SK-N-SH (cell line): ENCODE data around the gene NTHL1. TPM values are rescaled to one million over a fixed set of nuclear protein-coding genes. Genes with fewer than 3 reads are reported as not detected.

ENCODE experiments used
- CTCF ChIA-PET: fragments of 300-600, 350-600 bp; formaldehyde crosslinking; extraction: SDS; loops from one replicate; lab custom pipeline; 2021; lab: Yijun Ruan, JAX
- POLR2A ChIA-PET: fragments of 350-600 bp; sonication (Branson Sonifier 250); formaldehyde crosslinking; extraction: SDS; loops from one replicate; lab custom pipeline; 2020; ENCODE audit warnings: antibody characterized with exemption, inconsistent platforms; lab: Yijun Ruan, JAX
- DNase-seq: peaks from one replicate; pipeline ENCODE4 v3.0.0; 2012
- H2AFZ ChIP-seq: fragments of 200-600 bp; sonication (generic); 2 replicates; pipeline ENCODE4 v1.8.1; 2016; ENCODE audit warnings: antibody characterized with exemption, mild to moderate bottlenecking, low read depth
- H3F3A ChIP-seq: fragments of 200-600 bp; sonication (generic); replicated peaks from 2 replicates; pipeline ENCODE3; 2016; ENCODE audit warnings: antibody characterized with exemption, mild to moderate bottlenecking; ENCODE audit not compliant: insufficient read depth
- H3K27ac ChIP-seq, 2 experiments: fragments of 200-500 bp in 1 of 2; fragments of 200-600 bp in 1 of 2; sonication (Bioruptor generic) in 1 of 2; sonication (generic), shearing (Covaris generic) in 1 of 2; 2 replicates each; pipeline versions ENCODE4 v1.5.1 to v1.6.1; 2014 to 2016; ENCODE audit warnings: low read depth in 2 of 2, inconsistent platforms in 1 of 2, low read length in 1 of 2, mild to moderate bottlenecking in 1 of 2, mixed read lengths in 1 of 2
- H3K27me3 ChIP-seq: fragments of 200-600 bp; sonication (generic), shearing (Covaris generic); 2 replicates; pipeline ENCODE4 v1.6.1; 2016; ENCODE audit warnings: mixed run types; ENCODE audit not compliant: insufficient read depth
- H3K36me3 ChIP-seq, 2 experiments: fragments of 200-500 bp in 1 of 2; fragments of 200-600 bp in 1 of 2; sonication (Bioruptor generic) in 1 of 2; sonication (generic) in 1 of 2; replicated peaks in 1 of 2; 2 replicates each; pipeline versions ENCODE3 to v1.5.1; 2014 to 2016; ENCODE audit warnings: low read length in 1 of 2, mild to moderate bottlenecking in 1 of 2; ENCODE audit not compliant: insufficient read depth in 2 of 2, control insufficient read depth in 1 of 2
- H3K4me1 ChIP-seq, 2 experiments: fragments of 200-500 bp in 1 of 2; fragments of 200-600 bp in 1 of 2; sonication (Bioruptor generic) in 1 of 2; sonication (generic), shearing (Covaris generic) in 1 of 2; 2 replicates each; pipeline versions ENCODE4 v1.5.1 to v1.6.1; 2014 to 2016; ENCODE audit warnings: low read depth in 1 of 2, low read length in 1 of 2, mixed run types in 1 of 2; ENCODE audit not compliant: insufficient read depth in 2 of 2, control insufficient read depth in 1 of 2
- H3K4me2 ChIP-seq: fragments of 200-600 bp; sonication (generic), shearing (Covaris generic); 2 replicates; pipeline ENCODE4 v1.6.1; 2017; ENCODE audit warnings: mixed run types
- H3K4me3 ChIP-seq, 2 experiments: fragments of 200-500 bp in 1 of 2; fragments of 200-600 bp in 1 of 2; sonication (Bioruptor generic) in 1 of 2; sonication (generic), shearing (Covaris generic) in 1 of 2; 2 replicates each; pipeline versions ENCODE4 v1.5.1 to v1.8.1; 2014 to 2016; ENCODE audit warnings: low read depth in 2 of 2, inconsistent platforms in 1 of 2, low read length in 1 of 2, mild to moderate bottlenecking in 1 of 2, mixed read lengths in 1 of 2, moderate library complexity in 1 of 2
- H3K79me2 ChIP-seq: fragments of 200-600 bp; sonication (generic); 2 replicates; pipeline ENCODE4 v1.8.1; 2017; ENCODE audit warnings: mild to moderate bottlenecking; ENCODE audit not compliant: insufficient read depth
- H3K9ac ChIP-seq: fragments of 200-600 bp; sonication (generic); 2 replicates; pipeline ENCODE4 v1.6.1; 2017; ENCODE audit warnings: mixed run types
- H3K9me2 ChIP-seq: fragments of 200-600 bp; sonication (generic); 2 replicates; pipeline ENCODE4 v1.6.1; 2017; ENCODE audit warnings: mixed run types
- H3K9me3 ChIP-seq: fragments of 200-600 bp; sonication (generic); 2 replicates; pipeline ENCODE4 v1.6.1; 2017; ENCODE audit warnings: mixed run types, mild to moderate bottlenecking, moderate library complexity
- H4K20me1 ChIP-seq: fragments of 200-600 bp; sonication (generic); 2 replicates; pipeline ENCODE4 v1.6.1; 2017; ENCODE audit warnings: mild to moderate bottlenecking, mixed run types; ENCODE audit not compliant: insufficient read depth
- CTCF ChIP-seq: fragments of 200-600 bp; sonication (generic); IDR thresholded peaks from 2 replicates; pipeline ENCODE4 v1.6.1; 2017; ENCODE audit warnings: antibody characterized with exemption, mild to moderate bottlenecking, moderate library complexity
- EZH2phosphoT487 ChIP-seq: fragments of 200-600 bp; sonication (generic); IDR thresholded peaks from 2 replicates; pipeline ENCODE4 v1.6.1; 2017; ENCODE audit warnings: low read depth, mixed run types, mild to moderate bottlenecking, antibody characterized with exemption, moderate library complexity, borderline replicate concordance
- MEF2A ChIP-seq: IDR thresholded peaks from 2 replicates; pipeline ENCODE4 v1.4.0; 2012; ENCODE audit warnings: low read depth, borderline replicate concordance
- PBX3 ChIP-seq: IDR thresholded peaks from 2 replicates; pipeline ENCODE4; 2012
- POLR2AphosphoS5 ChIP-seq: IDR thresholded peaks from 2 replicates; pipeline ENCODE4 v1.6.1; 2012; ENCODE audit warnings: low read depth, low read length
- RCOR1 ChIP-seq: fragments of 150-350 bp; IDR thresholded peaks from 2 replicates; pipeline ENCODE4 v1.6.1; 2017; ENCODE audit warnings: antibody characterized with exemption, low read length
- REST ChIP-seq: IDR thresholded peaks from 2 replicates; pipeline ENCODE4 v1.6.1; 2012; ENCODE audit warnings: mild to moderate bottlenecking, low read depth, low read length, moderate library complexity
- RFX5 ChIP-seq: IDR thresholded peaks from 2 replicates; pipeline ENCODE4 v1.6.1; 2012; ENCODE audit warnings: mild to moderate bottlenecking, improper control_type of control experiment, low read length
- RXRA ChIP-seq: IDR thresholded peaks from 2 replicates; pipeline ENCODE4 v1.4.0; 2012; ENCODE audit warnings: low read depth, mild to moderate bottlenecking, borderline replicate concordance
- SIN3A ChIP-seq: IDR thresholded peaks from 2 replicates; pipeline ENCODE4 v1.6.1; 2012; ENCODE audit warnings: low read depth, mild to moderate bottlenecking, low read length, moderate library complexity, borderline replicate concordance
- TAF1 ChIP-seq: IDR thresholded peaks from 2 replicates; pipeline ENCODE4 v1.6.1; 2012; ENCODE audit warnings: low read depth, mild to moderate bottlenecking, low read length, moderate library complexity, borderline replicate concordance
- TCF12 ChIP-seq: IDR thresholded peaks from 2 replicates; pipeline ENCODE4 v1.4.0; 2012
- USF1 ChIP-seq: IDR thresholded peaks from 2 replicates; pipeline ENCODE4 v1.4.0; 2012; ENCODE audit warnings: low read depth, borderline replicate concordance
- USF2 ChIP-seq: fragments of 150-350 bp; IDR thresholded peaks from 2 replicates; pipeline ENCODE4 v1.6.1; 2017; ENCODE audit warnings: antibody characterized with exemption, low read length, low read depth, borderline replicate concordance
- ZBTB33 ChIP-seq: IDR thresholded peaks from 2 replicates; pipeline ENCODE4 v1.4.0; 2012; ENCODE audit warnings: low read depth, borderline replicate concordance
- WGBS: methylation state at CpG from one replicate; pipeline ENCODE4 v1.1.6; 2017; ENCODE audit warnings: low lambda C conversion rate; 5-methylcytosine and 5-hydroxymethylcytosine counted together
- polyA plus RNA-seq, 3 experiments: library from polyadenylated mRNA; depleted of rRNA; stranded (reverse); fragments of >200 nt; gene quantifications; 2 replicates each; pipeline ENCODE4 v1.2.3, GENCODE V29; 2012

The NTHL1 gene
- polyA plus RNA-seq, 1 of the 3 experiments (the other 2 are of a cell fraction), result 77.3 TPM

- 99% methylated on average over 17 of the region's 17 CpGs for WGBS
These were observed 29.4 kb upstream of the NTHL1 start for GRCh38 chr16:2077016-2077415.

More at GRCh38 chr16:2077016-2077415, 29.4 kb upstream of the NTHL1 start:
- no peaks in the 10 kb centered on the region for H4K20me1 ChIP-seq
- H3K4me1 ChIP-seq, result no peaks in the 10 kb centered on the region
- peaks cover 5 to 83% of the 10 kb centered on the region in 2 experiments for H3K36me3 ChIP-seq
- H3K9me3 ChIP-seq, result no peaks in the 10 kb centered on the region
- H3K4me3 ChIP-seq, result no peak overlapping the region
- ChIA-PET CTCF (interaction anchor here (1.0 to 3.1 kb wide), 4 partner anchors 10 to 64 kb away, joined by 3 to 10 read pairs (median 5); no protein-coding TSS in a partner anchor), POLR2A (no interaction called here)
- no peak for TF ChIP-seq SIN3A
- TF ChIP-seq POLR2AphosphoS5, result no peak
- no peak for TF ChIP-seq USF2
- TF ChIP-seq EZH2phosphoT487, result no peak
- TF ChIP-seq RFX5, result no peak
- no peak for TF ChIP-seq REST
- no peak for TF ChIP-seq PBX3
- no peak for TF ChIP-seq RCOR1
- no peak for TF ChIP-seq ZBTB33
- TF ChIP-seq RXRA, result no peak
- TF ChIP-seq CTCF, result no peak
- TF ChIP-seq TAF1, result no peak
- TF ChIP-seq USF1, result no peak
- no peak for TF ChIP-seq TCF12
- TF ChIP-seq MEF2A, result no peak
- H3K9me2 ChIP-seq, result no peaks in the 10 kb centered on the region
- H2AFZ ChIP-seq, result no peak overlapping the region
- H3F3A ChIP-seq, result no peaks in the 10 kb centered on the region
- H3K9ac ChIP-seq, result no peak overlapping the region
- H3K27me3 ChIP-seq, result no peaks in the 10 kb centered on the region
- no peaks in the 10 kb centered on the region for H3K79me2 ChIP-seq
- H3K27ac ChIP-seq, result no peak overlapping the region
- H3K4me2 ChIP-seq, result no peak overlapping the region
- DNase-seq, result no peak
